ENCODE measurements around the gene CSF1R. TPM values are rescaled to one million over a fixed set of nuclear protein-coding genes. Genes with fewer than 3 reads are reported as not detected.

The CSF1R gene
- not detected for polyA plus RNA-seq (2012; ENCODE audit: insufficient read depth, insufficient read length)

DNA sequence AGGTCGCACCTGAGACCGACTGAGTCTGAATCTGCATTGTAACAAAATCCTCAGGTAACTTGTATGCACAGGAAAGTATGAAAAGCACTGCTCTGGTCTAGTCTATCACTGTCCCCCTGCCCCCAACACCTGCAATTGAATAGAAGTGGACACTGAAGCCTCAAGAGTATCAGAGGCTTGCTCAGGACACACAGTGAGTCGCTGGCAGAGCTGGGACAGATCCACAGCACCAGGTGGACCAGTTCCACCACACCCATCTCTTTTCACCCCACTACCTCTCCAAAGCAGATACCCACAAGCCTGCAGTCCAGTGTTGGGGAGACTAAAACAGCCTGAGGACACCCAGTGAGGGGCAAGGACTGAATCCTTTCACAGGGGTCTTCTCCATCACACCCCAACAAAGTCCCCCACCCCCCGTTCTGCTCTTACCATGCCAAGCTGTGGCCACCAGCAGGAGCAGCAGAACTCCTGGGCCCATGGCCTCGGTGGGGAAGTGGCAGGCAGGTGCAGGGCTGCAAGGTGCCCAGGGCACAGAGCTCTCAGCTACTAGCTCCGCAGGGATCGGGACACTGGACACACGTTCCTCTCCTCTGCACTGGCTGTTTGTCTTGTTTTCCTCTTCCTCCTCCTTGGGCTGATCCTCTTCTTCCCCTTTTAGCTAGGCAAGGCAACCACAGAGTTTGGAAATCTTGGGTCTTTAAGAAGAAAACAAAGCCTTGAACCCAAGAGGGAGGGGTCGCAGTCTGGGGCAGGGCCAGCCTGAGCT is at the start of gene CSF1R:
CSF1R (minus strand) TSS at position 605 of the 766 bp plus-strand sequence; CDS start at position 478, 127 bp downstream.
- DNase-seq (ENCODE audit: low read depth, low spot score), result no peak
- H3K4me3 ChIP-seq (ENCODE audit: low read length), result no peak within 1 kb of the TSS

GRCh38 chr5:150135557-150136304 is 49.4 kb upstream of the CSF1R start:
- H3K4me3 ChIP-seq (ENCODE audit: low read length), result no peak overlapping the region
- no peak for DNase-seq (ENCODE audit: low read depth, low spot score)

GRCh38 chr5:150134198-150134588 is 47.8 kb upstream of the CSF1R start:
- H3K4me3 ChIP-seq (ENCODE audit: low read length), result no peak overlapping the region
- DNase-seq (ENCODE audit: low read depth, low spot score), result no peak

- no peak for DNase-seq (ENCODE audit: low read depth, low spot score)
- H3K4me3 ChIP-seq (ENCODE audit: low read length), result no peak overlapping the region
Observed at GRCh38 chr5:150133581-150134197, 47.3 kb upstream of the CSF1R start.

- H3K4me3 ChIP-seq (ENCODE audit: low read length), result no peak overlapping the region
- no peak for DNase-seq (ENCODE audit: low read depth, low spot score)
Observed at GRCh38 chr5:150132740-150133139, 46.4 kb upstream of the CSF1R start.

DNA sequence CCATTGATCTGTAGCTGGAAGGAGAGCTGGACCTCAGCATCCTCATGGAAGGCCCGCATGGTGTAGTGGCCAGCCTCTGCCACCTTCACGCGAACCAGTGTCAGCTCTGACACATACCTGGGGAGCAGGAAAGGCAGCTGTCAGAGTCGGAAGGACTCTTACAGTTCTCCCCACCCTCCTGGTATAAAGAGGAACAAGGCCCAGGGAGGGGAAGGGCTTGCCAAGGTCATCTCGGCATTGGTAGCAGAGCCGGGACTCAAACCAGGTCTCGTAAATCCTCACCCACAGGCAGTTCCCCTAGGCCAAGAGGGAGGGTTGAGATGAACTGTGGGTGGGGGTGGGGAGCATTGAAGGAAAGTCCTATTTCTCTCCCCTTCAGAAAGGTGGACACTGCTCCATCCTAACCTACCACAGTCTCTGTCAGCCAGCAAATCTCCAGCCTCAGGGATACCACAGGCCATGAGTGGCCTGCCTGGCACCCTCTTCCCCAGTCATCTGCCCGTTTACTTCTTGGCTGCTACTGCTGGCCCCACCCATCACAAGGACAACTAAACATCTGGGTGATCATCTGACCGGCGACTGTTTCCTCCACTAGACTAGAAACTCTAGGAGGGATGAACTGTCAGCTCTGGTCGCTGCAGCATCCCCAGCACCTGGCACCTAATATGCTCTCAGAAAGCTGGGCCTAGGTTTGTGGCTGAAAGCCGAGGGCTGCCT is 45.8 kb upstream of the CSF1R start:
- no peak for DNase-seq (ENCODE audit: low read depth, low spot score)

DNA sequence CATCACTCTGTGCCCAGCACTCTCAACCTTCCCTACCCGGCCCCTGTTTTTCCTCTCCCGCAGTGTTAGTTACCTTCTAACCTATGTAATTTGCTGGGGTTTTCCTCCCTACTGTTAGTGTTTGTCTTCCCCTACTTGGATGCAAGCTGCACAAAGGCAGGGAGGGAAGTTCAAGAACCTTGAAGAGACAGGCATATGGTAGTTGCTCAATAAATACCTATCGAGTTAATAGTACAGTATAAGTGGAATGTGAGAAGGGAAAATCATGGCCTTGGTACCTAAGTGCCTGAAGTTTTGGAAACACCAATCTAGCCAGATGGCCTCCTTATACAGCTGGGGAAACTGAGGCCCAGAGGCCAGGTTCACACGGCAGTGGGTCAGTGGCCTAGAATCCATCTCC is 45.1 kb upstream of the CSF1R start:
- no peak for DNase-seq (ENCODE audit: low read depth, low spot score)
- H3K4me3 ChIP-seq (ENCODE audit: low read length), result no peak overlapping the region

More for the DNA sequence above, 45.8 kb upstream of the CSF1R start:
- H3K4me3 ChIP-seq (ENCODE audit: low read length), result no peak overlapping the region

GRCh38 chr5:150130493-150130922 is 44.2 kb upstream of the CSF1R start:
- H3K4me3 ChIP-seq (ENCODE audit: low read length), result no peak overlapping the region
- DNase-seq (ENCODE audit: low read depth, low spot score), result no peak

DNA sequence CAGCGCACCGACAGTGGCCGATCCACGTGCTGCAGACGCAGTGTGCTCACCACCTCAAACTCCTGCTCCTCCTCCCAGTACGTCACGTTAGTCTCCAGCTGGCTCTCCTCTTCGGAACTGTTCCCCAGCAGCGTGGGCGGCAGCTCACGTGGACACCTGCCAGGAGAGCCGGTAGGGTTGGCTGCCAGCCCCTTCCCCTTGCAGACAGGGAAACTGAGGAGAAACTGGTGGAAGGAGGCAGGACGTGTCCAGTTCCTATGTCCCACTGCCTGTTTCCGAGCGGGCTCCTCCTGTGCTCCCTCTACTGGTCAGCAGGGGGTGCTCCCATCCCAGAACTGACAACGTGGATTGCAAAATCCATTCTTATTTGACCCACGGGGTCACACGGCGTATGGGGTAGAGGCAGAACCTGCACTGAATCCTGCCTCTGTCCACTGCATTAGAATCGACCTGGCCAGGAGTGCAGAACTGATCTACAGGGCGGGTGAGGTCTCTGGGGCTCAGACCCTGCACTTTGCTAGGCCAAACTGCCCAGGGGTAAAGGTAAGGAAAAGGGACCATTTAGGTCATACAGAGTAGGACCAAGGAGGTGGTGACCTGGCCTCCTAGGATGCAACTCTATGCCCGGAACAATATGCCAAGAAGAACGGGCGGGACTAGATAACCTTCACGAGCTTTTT is 43.6 kb upstream of the CSF1R start:
- DNase-seq (ENCODE audit: low read depth, low spot score), result peak; percentile 22
- no peak overlapping the region for H3K4me3 ChIP-seq (ENCODE audit: low read length)

DNA sequence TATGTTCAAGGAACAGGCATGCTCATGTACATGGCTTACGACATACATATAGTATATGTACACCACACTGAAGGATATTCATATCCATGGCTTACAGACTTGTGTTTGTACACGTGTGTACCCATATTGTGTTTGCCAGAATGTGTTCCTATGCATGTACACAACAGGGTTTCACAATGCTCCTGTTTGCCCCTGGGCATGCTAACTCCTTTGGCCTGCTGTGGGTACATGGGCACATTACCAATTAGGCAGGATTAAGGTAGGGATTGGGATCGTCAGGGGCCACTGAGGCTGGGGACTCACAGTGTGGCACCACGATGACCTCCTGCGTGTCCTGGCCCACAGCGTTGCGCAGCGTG is 43.1 kb upstream of the CSF1R start:
- no peak overlapping the region for H3K4me3 ChIP-seq (ENCODE audit: low read length)
- DNase-seq (ENCODE audit: low read depth, low spot score), result no peak

GRCh38 chr5:150126921-150127265 is 40.5 kb upstream of the CSF1R start:
- no peak overlapping the region for H3K4me3 ChIP-seq (ENCODE audit: low read length)
- DNase-seq (ENCODE audit: low read depth, low spot score), result no peak

DNA sequence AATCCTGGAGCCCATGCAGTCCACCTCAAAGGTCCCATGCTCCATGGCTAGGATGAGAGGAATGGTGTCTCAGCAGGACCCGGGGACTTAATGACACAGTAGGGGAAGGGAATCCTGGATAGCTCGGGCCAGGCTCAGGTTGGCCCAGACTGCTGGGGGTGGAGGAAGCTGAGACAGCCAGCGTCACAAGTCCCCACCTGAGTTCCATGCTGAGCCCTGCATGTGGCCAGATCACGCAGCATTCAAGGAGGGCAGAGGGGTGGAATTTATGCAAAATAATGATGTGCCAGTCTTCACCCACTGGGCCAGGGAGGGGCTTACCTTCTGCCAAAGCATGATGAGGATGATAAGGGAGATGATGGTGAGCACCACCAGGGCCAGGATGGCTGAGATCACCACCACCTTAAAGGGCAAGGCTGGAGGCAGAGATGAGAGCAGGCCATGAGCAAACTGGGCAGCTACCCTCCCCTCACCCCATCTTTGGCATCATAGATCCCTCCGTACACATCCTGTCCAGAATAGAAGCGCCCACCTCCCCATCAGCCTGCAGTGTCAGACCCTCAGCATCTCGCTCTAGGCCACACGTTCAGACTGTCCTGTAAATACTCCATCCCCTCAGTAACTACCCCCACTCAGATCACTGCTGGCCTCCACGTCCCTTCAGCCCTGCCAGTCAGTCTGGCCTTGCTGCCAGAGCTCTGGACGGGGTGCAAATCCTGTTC is 40.0 kb upstream of the CSF1R start:
- DNase-seq (ENCODE audit: low read depth, low spot score), result no peak
- no peak overlapping the region for H3K4me3 ChIP-seq (ENCODE audit: low read length)

GRCh38 chr5:150125334-150125733 is 39.0 kb upstream of the CSF1R start:
- DNase-seq (ENCODE audit: low read depth, low spot score), result no peak
- no peak overlapping the region for H3K4me3 ChIP-seq (ENCODE audit: low read length)

- H3K4me3 ChIP-seq (ENCODE audit: low read length), result no peak overlapping the region
- DNase-seq (ENCODE audit: low read depth, low spot score), result no peak
Observed at GRCh38 chr5:150124596-150124995, 38.2 kb upstream of the CSF1R start.

DNA sequence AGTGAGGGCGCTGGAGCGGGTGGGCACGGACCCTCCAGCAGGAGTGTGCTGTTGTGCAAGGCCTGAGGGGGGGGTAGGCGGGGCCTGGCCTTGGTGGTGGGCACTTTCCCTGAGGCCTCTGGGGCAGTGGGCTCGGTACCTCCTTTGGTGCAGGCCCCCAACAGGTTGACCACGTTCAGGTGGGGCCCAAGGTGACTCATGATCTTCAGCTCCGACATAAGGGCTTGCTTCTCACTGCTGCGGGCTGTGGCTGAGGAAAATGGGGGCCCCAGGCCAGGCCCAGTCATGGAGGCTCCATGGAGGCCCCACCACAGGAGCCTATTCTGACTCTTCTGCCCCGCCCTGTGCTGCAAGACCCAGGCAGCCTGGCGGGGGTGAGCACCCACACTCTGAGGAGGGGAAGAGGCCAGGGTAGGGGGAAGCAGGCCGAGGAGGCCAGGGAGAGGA is 37.8 kb upstream of the CSF1R start:
- DNase-seq (ENCODE audit: low read depth, low spot score), result no peak
- no peak overlapping the region for H3K4me3 ChIP-seq (ENCODE audit: low read length)

DNA sequence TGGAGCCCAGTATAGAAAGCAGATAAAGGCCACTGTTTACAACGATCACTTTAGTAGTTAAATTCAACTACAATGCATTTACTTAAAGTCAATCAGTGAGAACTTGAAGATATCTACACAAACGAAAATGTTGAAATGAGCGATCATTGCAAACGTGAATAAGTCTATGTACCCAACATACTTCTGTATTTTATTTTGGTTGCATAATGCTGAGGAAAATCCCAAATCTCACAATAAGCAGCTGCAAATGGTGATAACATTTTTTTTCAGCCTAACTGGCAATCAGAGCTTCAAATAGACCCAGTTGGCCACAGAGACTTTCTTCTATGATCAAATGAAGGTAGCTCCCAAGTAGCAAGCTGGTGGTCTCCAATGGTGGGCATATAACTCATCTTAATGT is 37.2 kb upstream of the CSF1R start:
- no peak for DNase-seq (ENCODE audit: low read depth, low spot score)
- H3K4me3 ChIP-seq (ENCODE audit: low read length), result no peak overlapping the region

GRCh38 chr5:150122536-150123481 is 36.5 kb upstream of the CSF1R start:
- no peak for DNase-seq (ENCODE audit: low read depth, low spot score)
- H3K4me3 ChIP-seq (ENCODE audit: low read length), result no peak overlapping the region

All from Jurkat, Clone E6-1 (cell line).